OCI-LY3 (cell line): ENCODE results near the gene ALG8.

ENCODE experiments used
- CTCF ChIP-seq: fragments of 200-600, 300-600 bp; sonication (generic); IDR thresholded peaks from 2 replicates; pipeline ENCODE4 v1.5.1; 2014; ENCODE audit warnings: antibody characterized with exemption, low read length, low read depth
- EZH2phosphoT487 ChIP-seq: fragments of 200-600 bp; shearing (Covaris generic); IDR thresholded peaks from 2 replicates; pipeline ENCODE4 v1.6.1; 2018; ENCODE audit warnings: antibody characterized with exemption, mixed run types, low read depth

GRCh38 chr11:78050964-78051831 lies 88.2 kb downstream of the ALG8 start:
- TF ChIP-seq CTCF (no peak), EZH2phosphoT487 (no peak)
